Fibroblast of villous mesenchyme (primary cell): ENCODE data around the gene GTSF1L. TPM values are rescaled to one million over a fixed set of nuclear protein-coding genes. Genes with fewer than 3 reads are reported as not detected.
A peak's percentile ranks its signal among the peaks of the same experiment; 100 is the strongest.

Experiments
- DNase-seq: peaks from one replicate; pipeline ENCODE4 v3.0.0-alpha.2; 2010; ENCODE audit warnings: low read depth
- H3K4me3 ChIP-seq: 2 replicates; pipeline ENCODE4 v1.5.1; 2011; ENCODE audit warnings: low read depth, mild to moderate bottlenecking, low read length
- CTCF ChIP-seq: IDR thresholded peaks from 2 replicates; pipeline ENCODE4 v1.5.1; 2012; ENCODE audit warnings: low read depth, mild to moderate bottlenecking, low read length; ENCODE audit not compliant: insufficient read depth
- total RNA-seq: library from RNA; depleted of rRNA; stranded (reverse); fragments of >200 nt; gene quantifications from 2 replicates; pipeline ENCODE4 v1.2.3, GENCODE V29; 2012

Gene GTSF1L
- total RNA-seq, 1 donor: not detected

- TF ChIP-seq CTCF: peak; percentile 81
- DNase-seq: peak; percentile 55
- H3K4me3 ChIP-seq: no peak overlapping the region
Measured at GRCh38 chr20:43691928-43692524, 34.8 kb downstream of the GTSF1L start.

- no peak for TF ChIP-seq CTCF
- no peak overlapping the region for H3K4me3 ChIP-seq
Measured at GRCh38 chr20:43690943-43691598, 35.7 kb downstream of the GTSF1L start.

GRCh38 chr20:43689165-43689564, 37.6 kb downstream of the GTSF1L start:
- no peak for DNase-seq
- H3K4me3 ChIP-seq: no peak overlapping the region
- no peak for TF ChIP-seq CTCF

More at GRCh38 chr20:43690943-43691598, 35.7 kb downstream of the GTSF1L start:
- DNase-seq: no peak

- TF ChIP-seq CTCF: no peak
- DNase-seq: no peak
Measured at GRCh38 chr20:43686820-43687219, 40.0 kb downstream of the GTSF1L start.

GRCh38 chr20:43682446-43682845, 44.4 kb downstream of the GTSF1L start:
- H3K4me3 ChIP-seq: no peak overlapping the region
- TF ChIP-seq CTCF: no peak
- DNase-seq: no peak

More at GRCh38 chr20:43686820-43687219, 40.0 kb downstream of the GTSF1L start:
- no peak overlapping the region for H3K4me3 ChIP-seq

GRCh38 chr20:43681991-43682410, 44.8 kb downstream of the GTSF1L start:
- no peak for DNase-seq
- TF ChIP-seq CTCF: no peak
- H3K4me3 ChIP-seq: no peak overlapping the region
